KMS-11 (cell line): ENCODE measurements around the gene EDIL3.

Source experiments
- H2AFZ ChIP-seq: fragments of 200-600 bp; sonication (generic); 2 replicates; pipeline ENCODE4 v1.6.1; 2016; ENCODE audit warnings: antibody characterized with exemption, mixed run types, low read depth
- H3K27ac ChIP-seq: fragments of 200-600 bp; sonication (generic); 2 replicates; pipeline ENCODE4 v1.6.1; 2016; ENCODE audit warnings: mild to moderate bottlenecking, mixed run types
- H3K27me3 ChIP-seq: fragments of 200-600 bp; sonication (generic); 2 replicates; pipeline ENCODE4 v1.6.1; 2017; ENCODE audit warnings: mild to moderate bottlenecking, low read depth, mixed run types, moderate library complexity; ENCODE audit not compliant: insufficient read depth
- H3K36me3 ChIP-seq: fragments of 200-600 bp; sonication (generic); 2 replicates; pipeline ENCODE4 v1.6.1; 2017; ENCODE audit warnings: mild to moderate bottlenecking, mixed run types; ENCODE audit not compliant: insufficient read depth
- H3K4me1 ChIP-seq: fragments of 200-600 bp; sonication (generic); 2 replicates; pipeline ENCODE4 v1.6.1; 2016; ENCODE audit warnings: mild to moderate bottlenecking, low read depth, mixed run types; ENCODE audit not compliant: poor library complexity, severe bottlenecking
- H3K4me2 ChIP-seq: fragments of 200-600 bp; sonication (generic); 2 replicates; pipeline ENCODE4 v1.7.0; 2016; ENCODE audit warnings: mild to moderate bottlenecking, mixed run types
- H3K4me3 ChIP-seq: fragments of 200-600 bp; sonication (generic); IDR thresholded peaks from 2 replicates; pipeline ENCODE4 v1.6.1; 2017; ENCODE audit warnings: low read depth, low read length, mixed read lengths; ENCODE audit not compliant: insufficient read depth
- H3K79me2 ChIP-seq: fragments of 200-600 bp; sonication (generic); 2 replicates; pipeline ENCODE4 v1.6.1; 2016; ENCODE audit warnings: low read depth, mixed run types; ENCODE audit not compliant: insufficient read depth
- H3K9ac ChIP-seq: fragments of 200-600 bp; sonication (generic); 2 replicates; pipeline ENCODE4 v1.6.1; 2016; ENCODE audit warnings: mild to moderate bottlenecking, mixed run types
- H4K20me1 ChIP-seq: fragments of 200-600 bp; sonication (generic); 2 replicates; pipeline ENCODE4 v1.6.1; 2016; ENCODE audit warnings: mild to moderate bottlenecking, mixed run types; ENCODE audit not compliant: insufficient read depth
- TF ChIP-seq, protein P1 (sequence below): fragments of 200-600 bp; sonication (generic); conservative IDR thresholded peaks from 2 replicates; pipeline ENCODE4 v1.6.1; 2017; ENCODE audit warnings: low read depth, mild to moderate bottlenecking, antibody characterized with exemption, low read length, moderate library complexity, mixed read lengths

EDIL3 gene

DNA sequence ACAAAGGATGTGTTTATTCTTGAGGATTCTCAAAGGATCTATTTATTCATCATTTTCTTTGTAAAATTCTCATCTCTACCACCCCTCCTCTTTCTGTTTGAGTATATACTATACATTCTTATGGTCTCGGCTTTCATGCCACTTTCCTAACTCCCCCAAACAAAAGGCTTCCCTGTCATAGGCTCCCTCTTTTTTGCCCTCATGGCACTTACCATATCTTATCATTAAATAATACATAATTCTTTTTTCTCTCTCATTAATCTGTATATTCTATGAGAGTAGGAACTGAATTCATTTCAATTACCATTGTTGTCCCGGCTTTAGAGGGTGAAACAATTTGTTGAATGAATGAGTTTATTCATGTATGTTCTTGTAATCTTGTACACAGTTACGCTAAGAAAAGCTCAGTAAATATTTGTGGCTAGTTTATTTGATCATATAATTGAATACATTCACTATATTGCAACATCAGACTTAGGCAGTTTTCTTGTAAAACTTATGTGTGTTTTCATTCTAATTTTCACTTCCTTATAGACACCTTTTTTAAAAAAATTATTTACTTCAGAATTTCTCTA, 254.6 kb downstream of the EDIL3 start:
- H4K20me1 ChIP-seq: no peaks in the 10 kb centered on the region
- TF ChIP-seq, protein P1, sequence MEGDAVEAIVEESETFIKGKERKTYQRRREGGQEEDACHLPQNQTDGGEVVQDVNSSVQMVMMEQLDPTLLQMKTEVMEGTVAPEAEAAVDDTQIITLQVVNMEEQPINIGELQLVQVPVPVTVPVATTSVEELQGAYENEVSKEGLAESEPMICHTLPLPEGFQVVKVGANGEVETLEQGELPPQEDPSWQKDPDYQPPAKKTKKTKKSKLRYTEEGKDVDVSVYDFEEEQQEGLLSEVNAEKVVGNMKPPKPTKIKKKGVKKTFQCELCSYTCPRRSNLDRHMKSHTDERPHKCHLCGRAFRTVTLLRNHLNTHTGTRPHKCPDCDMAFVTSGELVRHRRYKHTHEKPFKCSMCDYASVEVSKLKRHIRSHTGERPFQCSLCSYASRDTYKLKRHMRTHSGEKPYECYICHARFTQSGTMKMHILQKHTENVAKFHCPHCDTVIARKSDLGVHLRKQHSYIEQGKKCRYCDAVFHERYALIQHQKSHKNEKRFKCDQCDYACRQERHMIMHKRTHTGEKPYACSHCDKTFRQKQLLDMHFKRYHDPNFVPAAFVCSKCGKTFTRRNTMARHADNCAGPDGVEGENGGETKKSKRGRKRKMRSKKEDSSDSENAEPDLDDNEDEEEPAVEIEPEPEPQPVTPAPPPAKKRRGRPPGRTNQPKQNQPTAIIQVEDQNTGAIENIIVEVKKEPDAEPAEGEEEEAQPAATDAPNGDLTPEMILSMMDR: no peak
- H3K9ac ChIP-seq: no peak overlapping the region
- no peaks in the 10 kb centered on the region for H3K4me1 ChIP-seq
- no peak overlapping the region for H3K4me2 ChIP-seq
- H3K79me2 ChIP-seq: no peaks in the 10 kb centered on the region
- H3K4me3 ChIP-seq: no peak overlapping the region
- no peaks in the 10 kb centered on the region for H3K36me3 ChIP-seq
- no peak overlapping the region for H2AFZ ChIP-seq
- H3K27me3 ChIP-seq: no peaks in the 10 kb centered on the region
- H3K27ac ChIP-seq: no peak overlapping the region

DNA sequence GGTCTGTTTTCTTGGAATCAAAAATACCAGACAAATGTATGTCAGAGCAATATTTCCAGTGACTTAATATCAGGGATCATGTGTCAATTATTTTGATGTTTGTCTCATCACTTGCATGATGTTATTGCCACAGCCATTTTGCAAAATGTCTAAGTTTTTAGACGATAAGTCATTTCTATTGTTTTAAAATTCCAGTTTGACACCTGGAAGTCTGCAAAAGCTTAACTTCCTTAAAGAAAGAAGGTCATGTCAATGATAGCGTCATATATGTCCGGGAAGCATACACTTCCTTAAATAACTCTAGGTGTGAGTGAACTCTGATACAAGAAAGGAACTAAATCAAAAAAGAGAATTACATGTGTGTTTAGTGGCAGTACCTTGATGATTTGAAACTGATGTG, 259.5 kb downstream of the EDIL3 start:
- TF ChIP-seq, protein P1: no peak
- no peaks in the 10 kb centered on the region for H3K27me3 ChIP-seq

DNA sequence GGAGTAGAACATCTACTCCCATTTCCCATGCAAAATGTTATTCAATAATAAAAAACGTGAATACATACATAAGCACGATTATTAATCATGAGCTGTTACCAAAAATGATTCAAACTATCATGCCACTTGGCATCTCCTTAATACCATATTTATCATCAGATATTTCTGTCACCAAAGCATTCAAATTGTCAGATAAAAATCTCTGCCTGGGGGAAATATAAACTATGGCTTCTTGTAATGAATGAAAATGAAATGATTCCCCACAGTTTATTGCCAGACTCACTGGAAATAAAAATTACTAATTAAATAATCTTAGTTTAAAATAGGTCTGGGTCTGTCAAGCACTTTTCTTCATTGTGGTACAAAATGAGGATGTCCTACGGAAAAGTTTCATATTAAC, 265.4 kb downstream of the EDIL3 start:
- TF ChIP-seq, protein P1: no peak
- no peak overlapping the region for H2AFZ ChIP-seq
- no peaks in the 10 kb centered on the region for H3K36me3 ChIP-seq
- no peaks in the 10 kb centered on the region for H3K27me3 ChIP-seq
- H3K79me2 ChIP-seq: no peaks in the 10 kb centered on the region
- no peaks in the 10 kb centered on the region for H4K20me1 ChIP-seq
- no peak overlapping the region for H3K4me2 ChIP-seq
- no peak overlapping the region for H3K9ac ChIP-seq
- no peaks in the 10 kb centered on the region for H3K4me1 ChIP-seq
- no peak overlapping the region for H3K27ac ChIP-seq
- H3K4me3 ChIP-seq: no peak overlapping the region

More for the DNA sequence above, 259.5 kb downstream of the EDIL3 start:
- Histone ChIP-seq H3K9ac (no peak overlapping the region), H3K4me2 (no peak overlapping the region), H3K79me2 (no peaks in the 10 kb centered on the region), H4K20me1 (no peaks in the 10 kb centered on the region), H2AFZ (no peak overlapping the region), H3K4me1 (no peaks in the 10 kb centered on the region), H3K4me3 (no peak overlapping the region), H3K27ac (no peak overlapping the region), H3K36me3 (no peaks in the 10 kb centered on the region)

DNA sequence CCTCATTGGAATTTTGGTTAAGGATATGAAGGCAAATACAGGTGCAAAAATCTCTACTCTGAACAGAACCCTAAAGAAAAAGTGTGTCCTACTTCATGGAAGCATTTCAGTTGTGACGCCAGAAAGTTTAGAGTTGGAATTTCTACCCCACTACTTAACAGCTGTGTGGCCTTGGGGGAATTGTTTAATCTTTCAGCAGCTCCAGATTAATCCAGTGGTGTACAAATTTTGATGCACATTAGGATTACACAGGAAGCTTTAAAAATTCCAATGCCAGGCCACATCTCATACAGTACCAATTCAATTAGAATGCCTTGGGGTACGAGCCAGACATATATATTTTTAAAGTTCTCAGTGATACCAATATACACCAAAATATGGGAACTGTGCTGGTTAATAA, 266.1 kb downstream of the EDIL3 start:
- Histone ChIP-seq H3K27me3 (no peaks in the 10 kb centered on the region), H3K79me2 (no peaks in the 10 kb centered on the region), H3K27ac (no peak overlapping the region), H4K20me1 (no peaks in the 10 kb centered on the region), H3K36me3 (no peaks in the 10 kb centered on the region), H2AFZ (no peak overlapping the region), H3K4me3 (no peak overlapping the region), H3K4me2 (no peak overlapping the region), H3K9ac (no peak overlapping the region), H3K4me1 (no peaks in the 10 kb centered on the region)
- TF ChIP-seq, protein P1: no peak
